Heart left ventricle (tissue), 16 donors: ENCODE results near the gene S100A14. TPM values are rescaled to one million over a fixed set of nuclear protein-coding genes. Genes with fewer than 3 reads are reported as not detected.
A peak's percentile ranks its signal among the peaks of the same experiment; 100 is the strongest.

Source experiments
- ATAC-seq, 4 donors: fragments of 200-7000 bp; cut with Tn5 transposase; one replicate each; pipeline ENCODE4 v1.9.1; 2020 to 2022; ENCODE audit warnings: moderate library complexity in 4 of 4, mild to moderate bottlenecking in 3 of 4, moderate number of reproducible peaks in 1 of 4
- DNase-seq, 5 donors: peaks; one replicate each; pipeline ENCODE4 v3.0.0-alpha.2; 2020
- H3K27ac ChIP-seq, 12 donors: fragments of 200-600 bp; sonication (generic) in 4 of 12; one replicate each; pipeline versions ENCODE4 v1.5.0 to v1.8.0; 2016 to 2022; ENCODE audit warnings: mild to moderate bottlenecking in 2 of 12
- H3K27me3 ChIP-seq, 9 donors: fragments of 200-600 bp; sonication (generic) in 2 of 9; one replicate each; pipeline versions ENCODE4 v1.5.1 to v1.8.0; 2016 to 2022; ENCODE audit warnings: mild to moderate bottlenecking in 3 of 9
- H3K36me3 ChIP-seq, 9 donors: fragments of 200-600 bp; sonication (generic) in 2 of 9; one replicate each; pipeline versions ENCODE4 v1.5.0 to v1.8.0; 2018 to 2022; ENCODE audit warnings: mild to moderate bottlenecking in 2 of 9
- H3K4me1 ChIP-seq, 12 donors: fragments of 200-600 bp; sonication (generic) in 4 of 12; one replicate each; pipeline versions ENCODE4 v1.5.0 to v1.8.0; 2016 to 2022; ENCODE audit warnings: mild to moderate bottlenecking in 3 of 12
- H3K4me3 ChIP-seq, 12 donors: fragments of 200-600 bp; sonication (generic) in 4 of 12; one replicate each; pipeline versions ENCODE4 v1.5.0 to v1.8.0; 2017 to 2022; ENCODE audit warnings: mild to moderate bottlenecking in 9 of 12, moderate library complexity in 4 of 12
- H3K9me3 ChIP-seq, 12 donors: fragments of 200-600 bp; sonication (generic) in 4 of 12; one replicate each; pipeline versions ENCODE4 v1.5.0 to v1.8.0; 2016 to 2022; ENCODE audit warnings: mild to moderate bottlenecking in 1 of 12
- POLR2A ChIP-seq, 2 donors: fragments of 450-650 bp; IDR thresholded peaks; one replicate each; pipeline ENCODE4 v1.6.1; 2017; ENCODE audit warnings: antibody characterized with exemption in 2 of 2, mild to moderate bottlenecking in 2 of 2, moderate library complexity in 2 of 2
- WGBS, 4 donors: extraction: QIAGEN DNeasy Blood & Tissue Kit in 2 of 4; methylation state at CpG; one replicate each; pipeline versions ENCODE4 v1.1.5 to v1.1.7; 2013 to 2018; 5-methylcytosine and 5-hydroxymethylcytosine counted together
- intact Hi-C, 10 donors: fragments of 100-400 bp; cut with DNase I; formaldehyde crosslinking; loops; one replicate each; pipeline versions ENCODE4 v1.11.1 to v1.14.2; 2022
- polyA plus RNA-seq, 2 donors: library from polyadenylated mRNA; stranded (reverse); fragments of 200-250 nt; gene quantifications; one replicate each; pipeline ENCODE4 v1.2.3, GENCODE V29; 2013
- total RNA-seq, 9 donors: library from RNA; depleted of rRNA in 2 of 9; stranded (reverse); fragments of >200 nt in 2 of 9; fragmentation: NEBNext Ultra II Directional in 3 of 9; extraction: Animal tissue kit (Norgen Biotek cat#: 25700) in 3 of 9; gene quantifications; one replicate each; pipeline versions ENCODE4 v1.1.0 to v1.2.4, GENCODE V29; 2016 to 2023
- TF ChIP-seq, protein P1 (sequence below), 12 donors: fragments of 200-600 bp; sonication (generic) in 4 of 12; IDR thresholded peaks; one replicate each; pipeline versions ENCODE4 v1.5.0 to v1.8.0; 2018 to 2022; ENCODE audit warnings: antibody characterized with exemption in 12 of 12, mild to moderate bottlenecking in 5 of 12
- donor health status: ischemic (EF 13 %, LVEDD 7.1; RV severe dilation, severe dysfunction).
- donor health status: healthy with polysubstance abuse.
- donor health status: DM: no; HTN: yes; CAD: no.
- donor health status: DM: no; HTN: no; CAD: no.
- donor health status: ischemic (EF 25% LVEDD 6.9; RV normal size, moderate dysfunction).
- donor health status: ischemic (EF 25% LVEDD 5.7; RV mildly dilated, moderate dysfunction).
- donor health status: healthy.
- donor health status: DM: yes; HTN: yes; CAD: no.
- donor health status: ischemic (EF 35%, LVEDD 5.7; RV mildly dilated, moderate dysfunction).
- donor health status: nonischemic (EF 11% LVEDD 7.7; RV severe dilation, severe dysfunction).
- donor health status: DM: yes; HTN: yes; CAD: no.
- donor health status: PGD.
- donor health status: ischemic (EF 29% LVEDD 5.4; RV normal size, mild dysfunction).
- donor health status: nonischemic (EF 23%, LVEDD 6.1; RV moderate dilation, normal function).

S100A14 gene
- total and polyA plus RNA-seq, 11 donors, result 0.79 to 6.1 (median 3.9) TPM; not detected in 1

DNA sequence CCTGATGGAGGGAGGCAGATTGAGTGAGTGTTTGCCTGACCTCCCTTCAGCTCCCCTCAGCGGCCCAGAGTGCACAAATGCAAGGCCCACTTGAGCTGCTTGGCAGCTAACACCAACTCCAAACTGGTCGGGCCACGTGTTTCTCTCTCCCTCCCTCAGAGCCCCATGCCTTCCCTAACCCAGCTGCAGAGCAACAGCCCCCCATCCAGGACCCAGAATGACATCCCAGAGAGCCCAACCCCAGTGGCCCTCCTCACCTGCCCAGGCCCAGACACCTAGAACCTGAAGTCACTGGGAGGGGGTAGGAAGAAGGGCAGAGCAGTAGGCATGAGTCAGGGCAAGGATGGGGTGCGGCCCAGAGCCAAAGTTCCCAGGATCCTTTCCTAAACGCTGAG is 789 bp upstream of the S100A14 start:
- TF ChIP-seq, protein P1, sequence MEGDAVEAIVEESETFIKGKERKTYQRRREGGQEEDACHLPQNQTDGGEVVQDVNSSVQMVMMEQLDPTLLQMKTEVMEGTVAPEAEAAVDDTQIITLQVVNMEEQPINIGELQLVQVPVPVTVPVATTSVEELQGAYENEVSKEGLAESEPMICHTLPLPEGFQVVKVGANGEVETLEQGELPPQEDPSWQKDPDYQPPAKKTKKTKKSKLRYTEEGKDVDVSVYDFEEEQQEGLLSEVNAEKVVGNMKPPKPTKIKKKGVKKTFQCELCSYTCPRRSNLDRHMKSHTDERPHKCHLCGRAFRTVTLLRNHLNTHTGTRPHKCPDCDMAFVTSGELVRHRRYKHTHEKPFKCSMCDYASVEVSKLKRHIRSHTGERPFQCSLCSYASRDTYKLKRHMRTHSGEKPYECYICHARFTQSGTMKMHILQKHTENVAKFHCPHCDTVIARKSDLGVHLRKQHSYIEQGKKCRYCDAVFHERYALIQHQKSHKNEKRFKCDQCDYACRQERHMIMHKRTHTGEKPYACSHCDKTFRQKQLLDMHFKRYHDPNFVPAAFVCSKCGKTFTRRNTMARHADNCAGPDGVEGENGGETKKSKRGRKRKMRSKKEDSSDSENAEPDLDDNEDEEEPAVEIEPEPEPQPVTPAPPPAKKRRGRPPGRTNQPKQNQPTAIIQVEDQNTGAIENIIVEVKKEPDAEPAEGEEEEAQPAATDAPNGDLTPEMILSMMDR (IDR thresholded peaks at IDR 0.05), result no peak
- TF ChIP-seq POLR2A (IDR thresholded peaks at IDR 0.05), result no peak
- DNase-seq (peak in 2 of 5 donors; percentile 50 to 71), ATAC-seq (peak; percentile 32 to 69 (median 34))
- H3K4me1 ChIP-seq, result peaks cover 0 to 35% (median 19%) of the 10 kb centered on the region in 12 donors
- intact Hi-C loops, result loop anchor here in 6 of 10 donors (1.0 to 5.0 kb wide), 6 partner anchors 44 to 105 kb away; no protein-coding TSS in a partner anchor
- H3K27me3 ChIP-seq, result no peaks in the 10 kb centered on the region
- WGBS, 4 donors, result 64 to 73% (median 67%) methylated on average over 5 of the region's 5 CpGs
- H3K27ac ChIP-seq, result peak overlapping the region in 10 of 12 donors; percentile 14 to 68 (median 62)
- H3K4me3 ChIP-seq, result no peak overlapping the region
- peaks cover 0 to 32% (median 21%) of the 10 kb centered on the region in 9 donors for H3K36me3 ChIP-seq
- no peaks in the 10 kb centered on the region for H3K9me3 ChIP-seq

DNA sequence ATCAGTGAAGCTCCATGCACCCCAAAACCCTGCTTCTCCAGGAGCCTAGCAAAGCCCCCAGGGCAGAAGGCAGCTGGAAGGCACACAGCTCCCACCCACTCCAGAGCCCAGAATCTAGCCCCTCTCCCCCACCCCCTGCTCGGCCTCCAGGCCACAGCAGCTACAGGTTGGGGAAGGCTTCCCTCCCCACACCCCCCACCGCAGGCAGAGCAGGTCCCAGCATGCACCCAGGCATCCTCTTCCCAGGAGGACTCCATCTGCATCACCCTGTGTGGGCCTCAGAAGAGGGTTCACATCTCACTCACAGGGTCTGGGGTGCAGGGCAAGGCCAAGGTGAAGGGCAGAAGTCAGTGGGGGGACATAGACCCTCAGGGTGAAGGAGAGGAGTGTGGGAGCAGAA is 719 bp downstream of the S100A14 start:
- H3K27ac ChIP-seq, result no peak overlapping the region
- no peaks in the 10 kb centered on the region for H3K27me3 ChIP-seq
- H3K36me3 ChIP-seq, result peaks cover 0 to 28% (median 20%) of the 10 kb centered on the region in 9 donors
- intact Hi-C loops, result loop anchor here in 4 of 10 donors (5.0 kb wide), 3 partner anchors 43 to 103 kb away; no protein-coding TSS in a partner anchor
- TF ChIP-seq, protein P1 (IDR thresholded peaks at IDR 0.05), result no peak
- TF ChIP-seq POLR2A (IDR thresholded peaks at IDR 0.05), result no peak
- H3K4me1 ChIP-seq, result peaks cover 0 to 50% (median 28%) of the 10 kb centered on the region in 12 donors
- no peak for DNase-seq
- no peak overlapping the region for H3K4me3 ChIP-seq
- WGBS, 4 donors, result 86 to 100% (median 97%) methylated on average over 1 to 2 of the region's 2 CpGs
- ATAC-seq, result no peak
- H3K9me3 ChIP-seq, result no peaks in the 10 kb centered on the region

DNA sequence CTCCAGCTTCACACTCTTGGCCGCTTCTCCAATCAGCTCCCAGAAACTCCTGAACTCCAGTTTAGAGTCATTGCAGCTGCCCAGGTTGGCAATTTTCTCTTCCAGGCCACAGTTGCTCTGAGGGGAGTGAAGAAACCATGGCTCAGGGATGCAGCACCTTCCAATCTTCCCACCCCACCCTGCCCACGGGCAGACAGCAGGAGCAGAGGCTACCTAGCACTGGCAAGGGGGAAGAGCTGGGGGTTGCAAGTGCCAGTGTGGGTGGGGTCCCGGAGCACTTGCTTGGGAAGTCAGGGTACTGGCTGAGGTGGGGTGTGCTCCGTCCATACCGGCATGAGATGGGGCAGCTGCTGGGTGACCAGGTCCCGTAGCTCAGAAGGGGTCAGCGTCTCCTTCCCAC is 1.2 kb downstream of the S100A14 start:
- ATAC-seq, result no peak
- Histone ChIP-seq H3K4me3 (no peak overlapping the region), H3K9me3 (no peaks in the 10 kb centered on the region), H3K27me3 (no peaks in the 10 kb centered on the region), H3K4me1 (peaks cover 0 to 55% (median 32%) of the 10 kb centered on the region in 12 donors), H3K27ac (no peak overlapping the region), H3K36me3 (peaks cover 0 to 23% (median 15%) of the 10 kb centered on the region in 9 donors)
- DNase-seq, result no peak
- TF ChIP-seq, protein P1 (IDR thresholded peaks at IDR 0.05), result no peak
- no peak for TF ChIP-seq POLR2A (IDR thresholded peaks at IDR 0.05)
- intact Hi-C loops, result loop anchor here in 7 of 10 donors (5.0 kb wide), 3 partner anchors 43 to 103 kb away; no protein-coding TSS in a partner anchor
- 93 to 95% (median 95%) methylated on average over 4 to 7 of the region's 7 CpGs for WGBS, 4 donors

DNA sequence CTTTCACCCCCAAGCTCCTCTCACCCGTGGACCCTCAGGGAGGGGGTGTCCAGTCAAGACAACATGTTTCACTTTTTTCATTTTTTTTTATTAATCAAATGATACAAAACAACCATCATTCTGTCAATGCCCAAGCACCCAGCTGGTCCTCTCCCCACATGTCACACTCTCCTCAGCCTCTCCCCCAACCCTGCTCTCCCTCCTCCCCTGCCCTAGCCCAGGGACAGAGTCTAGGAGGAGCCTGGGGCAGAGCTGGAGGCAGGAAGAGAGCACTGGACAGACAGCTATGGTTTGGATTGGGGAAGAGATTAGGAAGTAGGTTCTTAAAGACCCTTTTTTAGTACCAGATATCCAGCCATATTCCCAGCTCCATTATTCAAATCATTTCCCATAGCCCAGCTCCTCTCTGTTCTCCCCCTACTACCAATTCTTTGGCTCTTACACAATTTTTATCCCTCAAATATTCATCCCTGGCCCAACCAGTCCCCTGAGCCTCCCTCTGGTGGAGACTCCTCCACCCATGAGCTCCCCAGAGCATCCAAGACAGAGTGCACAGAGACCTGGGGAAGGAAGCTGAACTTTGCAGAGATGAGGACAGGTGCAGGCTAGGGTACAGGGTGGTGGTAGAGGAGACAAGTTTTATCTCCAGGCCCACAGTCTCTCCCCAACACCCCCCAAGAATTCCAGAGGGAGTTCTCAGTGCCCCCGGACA is 1.8 kb downstream of the S100A14 start:
- TF ChIP-seq, protein P1 (IDR thresholded peaks at IDR 0.05), result no peak
- TF ChIP-seq POLR2A (IDR thresholded peaks at IDR 0.05), result no peak
- ATAC-seq (no peak), DNase-seq (no peak)
- Histone ChIP-seq H3K27me3 (no peaks in the 10 kb centered on the region), H3K9me3 (no peaks in the 10 kb centered on the region), H3K27ac (peak overlapping the region in 1 of 12 donors; percentile 7), H3K36me3 (peaks cover 0 to 17% (median 9%) of the 10 kb centered on the region in 9 donors), H3K4me3 (no peak overlapping the region), H3K4me1 (peaks cover 5 to 60% (median 38%) of the 10 kb centered on the region in 12 donors)
- 76 to 87% (median 85%) methylated on average over 2 of the region's 2 CpGs for WGBS, 4 donors
- intact Hi-C loops, result loop anchor here in 3 of 10 donors (5.0 kb wide), 2 partner anchors 42 to 82 kb away; no protein-coding TSS in a partner anchor
